OCI-LY1 (cell line): ENCODE results near the gene MACROD2.

ENCODE experiments used
- EZH2 ChIP-seq: fragments of 200-600 bp; sonication (generic), shearing (Covaris generic); IDR thresholded peaks from 2 replicates; pipeline ENCODE4 v1.8.0; 2017; ENCODE audit warnings: borderline replicate concordance, mixed run types, mild to moderate bottlenecking, antibody characterized with exemption, low read length, moderate library complexity, mixed read lengths
- TF ChIP-seq, protein P1 (sequence below): fragments of 200-600 bp; sonication (generic), shearing (Covaris generic); IDR thresholded peaks from 2 replicates; pipeline ENCODE4 v1.5.1; 2017; ENCODE audit warnings: mild to moderate bottlenecking, antibody characterized with exemption, low read length, moderate library complexity, mixed read lengths

- TF ChIP-seq, protein P1, sequence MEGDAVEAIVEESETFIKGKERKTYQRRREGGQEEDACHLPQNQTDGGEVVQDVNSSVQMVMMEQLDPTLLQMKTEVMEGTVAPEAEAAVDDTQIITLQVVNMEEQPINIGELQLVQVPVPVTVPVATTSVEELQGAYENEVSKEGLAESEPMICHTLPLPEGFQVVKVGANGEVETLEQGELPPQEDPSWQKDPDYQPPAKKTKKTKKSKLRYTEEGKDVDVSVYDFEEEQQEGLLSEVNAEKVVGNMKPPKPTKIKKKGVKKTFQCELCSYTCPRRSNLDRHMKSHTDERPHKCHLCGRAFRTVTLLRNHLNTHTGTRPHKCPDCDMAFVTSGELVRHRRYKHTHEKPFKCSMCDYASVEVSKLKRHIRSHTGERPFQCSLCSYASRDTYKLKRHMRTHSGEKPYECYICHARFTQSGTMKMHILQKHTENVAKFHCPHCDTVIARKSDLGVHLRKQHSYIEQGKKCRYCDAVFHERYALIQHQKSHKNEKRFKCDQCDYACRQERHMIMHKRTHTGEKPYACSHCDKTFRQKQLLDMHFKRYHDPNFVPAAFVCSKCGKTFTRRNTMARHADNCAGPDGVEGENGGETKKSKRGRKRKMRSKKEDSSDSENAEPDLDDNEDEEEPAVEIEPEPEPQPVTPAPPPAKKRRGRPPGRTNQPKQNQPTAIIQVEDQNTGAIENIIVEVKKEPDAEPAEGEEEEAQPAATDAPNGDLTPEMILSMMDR, result no peak
- TF ChIP-seq EZH2, result no peak
Measured at GRCh38 chr20:15619816-15620215, 1624.5 kb downstream of the MACROD2 start.
